Stimulated activated CD4-positive, alpha-beta T cell treated with anti-CD3 and anti-CD28 coated beads, TNF-alpha, amount 100 ng/mL, for 24 hours (primary cell): ENCODE data around the gene ANKRD44.
A peak's percentile ranks its signal among the peaks of the same experiment; 100 is the strongest.

Experiments
- DNase-seq, 3 experiments: peaks; one replicate each; pipeline ENCODE4 v3.0.0-alpha.2; 2020; ENCODE audit warnings: low read depth in 3 of 3

Gene ANKRD44

DNA sequence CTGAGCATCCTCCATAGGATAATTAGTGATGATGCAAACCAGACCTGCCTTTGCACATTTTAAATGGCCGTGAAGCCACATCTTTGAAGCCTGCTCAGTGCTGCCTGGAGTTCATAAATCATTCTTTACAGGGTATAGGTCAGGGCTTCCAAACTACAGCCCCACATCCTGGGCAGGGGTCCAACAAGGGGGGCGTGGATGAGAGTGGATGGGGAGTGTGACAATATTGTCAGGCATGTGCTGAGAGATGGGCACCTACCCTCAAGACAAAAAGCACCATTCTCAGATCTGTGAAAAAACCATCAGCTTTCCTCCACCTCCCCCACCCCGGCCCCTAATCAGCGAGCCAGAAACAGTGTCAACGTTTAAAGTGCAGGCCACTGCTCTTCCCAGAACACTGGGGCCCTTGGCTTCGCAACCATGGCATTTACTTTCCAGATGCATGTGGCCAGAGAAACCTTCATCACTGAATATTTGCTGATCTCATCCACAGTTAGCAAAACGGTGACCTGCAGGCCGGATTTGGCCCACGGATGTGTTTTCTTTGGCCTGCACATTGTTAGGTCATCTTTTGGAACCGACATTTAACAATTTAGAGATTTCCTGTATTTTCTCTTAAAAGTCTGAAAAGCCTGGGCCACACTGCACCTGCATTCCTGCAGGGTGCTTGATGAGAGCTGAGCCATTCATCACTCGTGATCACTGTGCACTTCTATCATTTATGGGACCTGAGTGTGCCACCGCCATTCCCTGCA is 130.7 kb downstream of the ANKRD44 start:
- DNase-seq, result no peak

- no peak for DNase-seq
These were observed 134.1 kb downstream of the ANKRD44 start for GRCh38 chr2:197176522-197176921.

DNA sequence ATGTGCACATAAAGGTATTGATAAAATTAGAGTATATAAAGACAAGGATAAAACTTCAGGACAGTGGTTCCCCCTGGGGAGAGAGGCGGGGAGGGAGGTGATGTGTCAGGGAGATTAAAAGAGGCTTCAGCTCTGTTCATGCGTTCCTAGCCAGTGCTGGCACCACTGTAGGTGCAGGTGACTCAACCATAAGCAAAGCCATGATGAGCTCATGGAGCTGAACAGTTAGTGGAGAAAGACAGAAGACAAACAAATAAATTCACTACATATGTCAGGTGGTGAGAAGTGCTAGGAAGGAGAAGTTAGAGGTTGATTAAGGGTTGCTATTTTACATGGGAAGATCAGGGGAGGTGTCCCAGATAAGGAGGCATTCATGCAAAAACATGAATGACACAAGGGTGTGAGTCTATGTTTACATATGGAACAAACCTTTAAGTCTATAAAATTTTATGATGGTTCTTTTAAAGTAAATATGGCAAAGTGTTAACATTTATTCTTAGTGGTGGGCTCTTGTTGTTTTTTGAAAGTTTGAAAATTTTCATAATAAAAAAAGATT is 136.0 kb downstream of the ANKRD44 start:
- DNase-seq, result no peak

DNA sequence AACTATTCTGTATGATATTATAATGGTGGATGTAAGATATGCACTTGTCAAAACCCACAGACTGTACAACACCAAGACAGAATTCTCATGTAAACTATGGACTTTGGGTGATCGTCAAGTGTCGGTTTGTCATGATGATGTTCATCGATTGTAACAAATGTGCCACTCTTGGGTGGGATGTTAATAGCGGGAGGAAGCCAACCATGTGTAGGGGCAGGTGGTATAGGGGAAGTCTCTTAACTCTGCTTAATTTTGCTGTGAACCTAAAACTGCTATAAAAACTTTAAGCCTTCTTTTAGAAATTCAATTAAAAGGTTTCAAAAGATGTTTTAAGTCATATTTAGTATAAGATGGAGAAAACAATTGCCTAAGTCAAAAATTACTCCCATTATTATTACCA is 139.0 kb downstream of the ANKRD44 start:
- DNase-seq, result no peak

- DNase-seq, result no peak
These were observed 140.4 kb downstream of the ANKRD44 start for GRCh38 chr2:197170208-197170607.

- DNase-seq, result peak; percentile 38 to 60 (median 49)
These were observed 141.9 kb downstream of the ANKRD44 start for GRCh38 chr2:197168705-197169104.

DNA sequence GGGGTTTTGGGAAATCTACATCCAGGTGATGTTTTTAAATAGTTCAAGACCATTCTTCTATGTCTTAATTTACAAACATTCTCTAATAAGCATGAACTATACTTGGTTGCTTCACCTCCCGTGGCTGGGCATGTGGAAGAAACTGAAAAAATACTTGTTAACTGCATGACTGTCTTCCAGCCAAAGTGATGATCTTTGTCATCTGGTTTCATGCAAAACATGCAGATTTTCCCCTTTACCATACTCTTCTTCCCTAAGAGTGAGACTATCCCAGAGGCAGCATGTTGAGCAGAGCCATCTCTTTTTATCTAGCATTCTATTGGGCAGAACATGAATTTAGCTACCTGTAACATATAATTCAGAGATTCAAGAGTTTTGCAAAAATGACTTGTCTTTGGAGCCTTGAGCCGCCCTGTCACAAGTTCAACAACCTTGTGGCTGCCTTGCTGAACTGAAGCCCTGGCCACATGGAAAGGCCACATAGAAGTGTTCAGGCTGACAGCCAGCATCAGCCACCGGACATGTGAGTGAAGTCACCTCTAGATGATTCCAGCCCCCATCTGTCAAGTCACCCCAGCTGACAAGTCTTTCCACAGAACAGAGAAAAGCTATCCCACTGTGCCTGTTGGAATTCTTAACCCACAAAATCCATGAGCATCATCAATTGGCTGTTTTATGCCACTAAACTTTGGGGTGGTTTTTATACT is 142.8 kb downstream of the ANKRD44 start:
- DNase-seq, result no peak

DNA sequence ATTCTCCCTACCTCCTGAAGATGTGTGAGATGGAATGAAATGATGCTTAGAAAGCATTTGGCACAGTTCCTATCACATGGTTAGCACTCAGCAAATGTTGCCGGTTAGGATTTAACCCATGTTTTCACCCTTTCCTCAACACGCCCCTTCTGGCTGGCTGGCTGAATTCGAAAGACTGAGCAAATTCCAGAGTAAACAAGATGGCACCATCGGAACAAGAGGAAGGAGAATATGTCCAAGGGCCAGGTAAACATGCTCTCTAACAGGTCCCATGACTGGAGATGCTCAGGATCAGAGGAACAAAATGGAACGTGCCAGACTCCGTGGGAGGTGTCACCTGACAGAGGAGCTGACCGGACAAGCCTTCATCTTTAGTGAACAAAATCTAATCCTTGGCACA is 145.6 kb downstream of the ANKRD44 start:
- no peak for DNase-seq

- DNase-seq, result no peak
These were observed 146.3 kb downstream of the ANKRD44 start for GRCh38 chr2:197164141-197164754.

DNA sequence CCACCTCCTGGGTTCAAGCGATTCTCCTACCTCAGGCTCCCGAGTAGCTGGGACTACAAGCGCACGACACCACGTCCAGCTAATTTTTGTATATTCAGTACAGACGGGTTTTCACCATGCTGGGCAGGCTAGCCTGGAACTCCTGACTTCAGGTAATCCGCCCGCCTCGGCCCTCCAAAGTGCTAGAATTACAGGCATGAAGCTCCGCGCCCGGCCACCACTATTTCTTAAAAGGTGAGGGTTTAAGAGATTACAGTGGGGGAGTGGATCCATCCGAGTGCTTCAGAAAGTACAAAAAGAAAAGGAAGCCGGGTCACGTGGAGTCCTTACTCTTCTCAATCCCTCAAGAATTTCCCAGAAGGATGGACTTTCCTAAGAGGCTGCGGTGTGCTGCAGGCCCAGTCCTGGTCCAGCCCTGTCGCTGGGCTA is 146.9 kb downstream of the ANKRD44 start:
- DNase-seq, result no peak

- DNase-seq, result no peak
These were observed 148.8 kb downstream of the ANKRD44 start for GRCh38 chr2:197161774-197162173.

DNA sequence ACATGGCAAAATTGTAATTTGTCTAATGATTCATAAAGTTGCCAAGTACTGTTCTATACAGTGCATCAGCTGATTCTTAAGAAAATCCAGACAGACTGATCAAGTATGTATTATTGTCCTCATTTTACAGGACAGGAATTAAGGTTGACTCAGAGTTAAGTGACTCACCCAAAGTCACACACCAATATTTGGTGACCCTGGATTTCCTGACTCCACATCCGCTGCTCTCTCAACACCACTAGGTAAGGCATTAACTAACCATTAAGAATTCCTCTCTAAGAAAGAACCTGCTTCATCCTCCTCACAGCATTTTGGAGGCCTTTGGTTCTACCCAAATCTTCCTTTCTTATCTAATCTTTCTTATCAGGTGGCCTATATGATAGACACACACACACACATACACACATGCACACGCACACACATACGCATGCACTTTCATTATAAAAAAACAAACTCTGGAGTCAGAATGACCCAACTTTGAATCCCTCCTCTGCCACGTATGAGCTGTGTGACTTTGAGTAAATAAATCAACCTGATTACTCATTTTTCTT is 150.8 kb downstream of the ANKRD44 start:
- no peak for DNase-seq

- DNase-seq, result no peak
These were observed 151.7 kb downstream of the ANKRD44 start for GRCh38 chr2:197158591-197159550.

DNA sequence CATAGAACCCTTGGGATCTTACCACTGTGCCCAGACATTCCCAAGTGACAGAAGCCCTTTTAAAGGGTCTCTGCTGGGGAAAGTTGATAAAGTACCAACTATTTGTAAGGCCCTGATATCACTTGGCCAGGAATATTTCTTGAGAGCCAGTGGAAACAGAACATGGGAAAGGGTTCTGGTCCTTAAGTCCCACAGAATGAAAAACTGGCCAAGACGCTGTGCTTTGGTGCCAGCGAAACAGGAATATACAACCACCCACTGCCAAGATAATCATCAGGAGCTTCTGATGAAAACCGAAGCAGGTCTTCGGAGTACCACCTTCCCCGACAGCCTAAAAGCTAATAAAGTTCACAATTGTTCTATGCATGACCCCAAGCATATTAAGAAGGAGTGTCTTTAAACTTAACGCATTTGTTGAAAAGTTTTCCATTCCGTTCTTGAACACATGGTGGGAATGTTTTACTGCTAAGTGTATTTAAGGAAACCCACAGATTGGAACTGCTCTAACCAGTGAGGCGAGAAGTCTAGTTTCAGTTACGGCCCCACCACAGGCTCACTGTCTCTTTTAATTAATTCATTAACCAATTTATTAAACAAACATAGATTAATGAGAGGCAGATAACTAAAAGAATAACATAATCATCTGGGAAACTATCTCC is 152.6 kb downstream of the ANKRD44 start:
- DNase-seq, result no peak

- DNase-seq, result no peak
These were observed 153.8 kb downstream of the ANKRD44 start for GRCh38 chr2:197156771-197157170.

- DNase-seq, result no peak
These were observed 157.9 kb downstream of the ANKRD44 start for GRCh38 chr2:197152451-197153228.

DNA sequence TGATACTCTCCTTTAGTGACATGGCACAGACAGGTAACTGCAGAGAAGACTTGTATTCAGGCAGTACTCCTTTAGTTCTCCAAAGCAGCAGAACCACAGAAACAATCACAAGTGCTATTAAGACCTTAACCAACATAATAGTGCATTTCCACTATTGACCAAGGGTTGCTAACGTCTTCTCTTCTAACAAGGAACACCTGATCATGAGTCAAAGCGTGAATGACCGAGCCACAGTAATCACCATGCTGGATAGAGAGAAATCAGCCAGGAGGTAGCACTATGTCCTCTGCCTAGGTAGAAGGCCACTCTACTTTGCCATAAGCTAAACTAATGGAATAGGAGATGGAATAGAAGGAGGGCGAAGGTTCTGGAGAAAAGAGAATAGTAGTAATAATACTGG is 161.0 kb downstream of the ANKRD44 start:
- no peak for DNase-seq

GRCh38 chr2:197148401-197148800 is 162.2 kb downstream of the ANKRD44 start:
- no peak for DNase-seq

DNA sequence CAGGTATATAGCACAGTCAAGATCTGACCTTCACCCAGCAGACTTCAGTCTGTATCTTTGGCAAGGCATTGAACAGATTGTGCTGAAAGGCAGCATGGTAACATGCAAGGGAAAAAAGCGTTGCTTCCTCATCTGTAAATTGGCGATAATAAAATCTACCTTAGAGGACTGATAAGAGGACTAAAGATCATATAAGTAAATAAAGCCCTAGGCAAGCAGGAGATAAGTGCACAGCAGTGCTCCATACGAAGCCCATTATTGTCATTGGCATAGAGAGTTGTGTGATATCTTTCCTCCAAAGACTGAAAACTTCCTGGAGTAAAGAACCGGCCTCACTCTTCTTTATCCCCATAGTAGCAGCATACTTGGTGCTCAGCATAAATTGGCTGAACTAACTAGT is 162.6 kb downstream of the ANKRD44 start:
- DNase-seq, result no peak

DNA sequence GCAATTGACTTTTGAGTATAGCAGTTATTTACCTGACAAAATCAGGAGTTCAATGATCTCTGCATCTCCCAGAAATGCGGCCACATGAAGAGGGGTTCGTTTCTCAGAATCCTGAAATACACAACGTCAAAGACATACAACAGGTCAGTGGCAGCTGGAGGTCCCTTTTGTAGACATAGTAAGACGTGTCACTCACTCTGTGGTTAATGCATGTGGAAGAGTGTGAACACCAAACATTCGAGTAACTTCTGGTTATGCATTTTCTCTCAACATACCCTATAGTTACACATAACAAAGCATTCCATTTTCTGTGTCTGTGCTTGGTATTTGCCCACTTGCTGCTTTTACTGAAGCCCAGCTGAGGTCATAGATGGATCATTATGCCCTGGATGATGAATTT is 163.6 kb downstream of the ANKRD44 start:
- no peak for DNase-seq
